Measurements from ENCODE around the gene CMYA5. TPM values are rescaled to one million over a fixed set of nuclear protein-coding genes. Genes with fewer than 3 reads are reported as not detected.
"Not testable (repeated sequence)": the region's sequence is repeated elsewhere in the genome, so short reads cannot be mapped to it uniquely, and the experiment has no call there.

Gene CMYA5
- total RNA-seq, 1 donor from 2014 or later, result 4.5 TPM

- DNase-seq (ENCODE audit: low spot score), result no peak
These were observed 13.2 kb downstream of the CMYA5 start for GRCh38 chr5:79702606-79703380.

GRCh38 chr5:79703381-79703645 lies 13.7 kb downstream of the CMYA5 start:
- no peak for DNase-seq (ENCODE audit: low spot score)

- DNase-seq (ENCODE audit: low spot score), result no peak
These were observed 14.9 kb downstream of the CMYA5 start for GRCh38 chr5:79704553-79704952.

GRCh38 chr5:79705632-79706031 lies 16.0 kb downstream of the CMYA5 start:
- no peak for DNase-seq (ENCODE audit: low spot score)

GRCh38 chr5:79706317-79706716 lies 16.7 kb downstream of the CMYA5 start:
- not testable (repeated sequence) for DNase-seq (ENCODE audit: low spot score)

- no peak for DNase-seq (ENCODE audit: low spot score)
These were observed 17.9 kb downstream of the CMYA5 start for GRCh38 chr5:79707535-79707934.

- no peak for DNase-seq (ENCODE audit: low spot score)
These were observed 23.1 kb downstream of the CMYA5 start for GRCh38 chr5:79712741-79713140.

GRCh38 chr5:79713727-79714126 lies 24.1 kb downstream of the CMYA5 start:
- DNase-seq (ENCODE audit: low spot score), result no peak

GRCh38 chr5:79716839-79717238 lies 27.2 kb downstream of the CMYA5 start:
- no peak for DNase-seq (ENCODE audit: low spot score)

- DNase-seq (ENCODE audit: low spot score), result no peak
These were observed 30.5 kb downstream of the CMYA5 start for GRCh38 chr5:79720096-79720495.

GRCh38 chr5:79727451-79728355 lies 38.1 kb downstream of the CMYA5 start:
- no peak for DNase-seq (ENCODE audit: low spot score)

- DNase-seq (ENCODE audit: low spot score), result no peak
These were observed 38.8 kb downstream of the CMYA5 start for GRCh38 chr5:79728396-79728795.

- DNase-seq (ENCODE audit: low spot score), result no peak
These were observed 40.0 kb downstream of the CMYA5 start for GRCh38 chr5:79729679-79730078.

- DNase-seq (ENCODE audit: low spot score), result no peak
These were observed 40.9 kb downstream of the CMYA5 start for GRCh38 chr5:79730564-79730963.

- no peak for DNase-seq (ENCODE audit: low spot score)
These were observed 42.1 kb downstream of the CMYA5 start for GRCh38 chr5:79731775-79732174.

GRCh38 chr5:79736528-79737514 lies 47.2 kb downstream of the CMYA5 start:
- no peak for DNase-seq (ENCODE audit: low spot score)

GRCh38 chr5:79738349-79738748 lies 48.7 kb downstream of the CMYA5 start:
- DNase-seq (ENCODE audit: low spot score), result no peak

GRCh38 chr5:79742549-79743136 lies 53.0 kb downstream of the CMYA5 start:
- no peak for DNase-seq (ENCODE audit: low spot score)

- no peak for DNase-seq (ENCODE audit: low spot score)
These were observed 54.4 kb downstream of the CMYA5 start for GRCh38 chr5:79743846-79744605.

- no peak for DNase-seq (ENCODE audit: low spot score)
These were observed 55.6 kb downstream of the CMYA5 start for GRCh38 chr5:79745255-79745654.
